GM20000 (cell line): ENCODE data around the gene ARSB.

Experiments used
- DNase-seq: peaks from one replicate; pipeline ENCODE4 v3.0.0; 2012; ENCODE audit warnings: low spot score
- CTCF ChIP-seq: IDR thresholded peaks from 2 replicates; pipeline ENCODE4 v1.5.1; 2012; ENCODE audit warnings: mild to moderate bottlenecking, control low read depth; ENCODE audit errors: extremely low read depth, missing control alignments

ARSB gene

DNA sequence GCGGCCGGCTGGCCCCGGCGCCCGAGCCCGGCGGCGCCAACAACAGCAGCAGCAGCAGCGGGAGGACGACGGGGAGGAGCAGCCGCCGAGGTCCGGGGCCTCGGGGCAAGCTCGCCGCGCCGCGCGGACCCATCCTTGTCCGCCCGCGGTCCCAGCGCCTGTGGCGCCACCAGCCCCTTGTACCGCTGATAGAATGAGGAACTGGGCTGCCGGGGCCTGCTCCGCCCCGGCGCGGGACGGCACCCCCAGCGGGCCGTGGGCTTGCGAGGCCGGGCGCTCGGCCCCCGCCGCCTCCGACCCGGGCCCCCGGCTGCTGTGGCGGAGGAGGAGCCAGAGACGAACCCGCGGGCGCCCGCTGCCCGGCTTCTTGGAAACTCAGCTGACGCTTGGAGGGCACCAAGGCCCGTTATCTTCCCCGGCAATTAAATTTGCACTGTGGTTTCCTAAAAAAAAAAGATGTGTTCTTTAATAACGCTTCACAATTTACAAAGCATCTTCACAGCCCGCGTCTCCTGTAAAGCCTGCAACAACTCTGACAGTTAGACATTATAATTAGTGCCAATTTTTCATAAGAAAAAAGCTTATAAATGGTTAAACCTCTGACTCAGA lies at the start of gene ARSB:
TSS of gene ARSB (minus strand) at position 195 of the 609 bp plus-strand sequence. CDS start at position 133, 62 bp downstream.
- peak; percentile 77 for DNase-seq
- no peak for TF ChIP-seq CTCF

- DNase-seq = no peak
- TF ChIP-seq CTCF = no peak
Observed at GRCh38 chr5:79032782-79033181, 47.7 kb upstream of the ARSB start.

GRCh38 chr5:79032031-79032695 lies 47.1 kb upstream of the ARSB start:
- no peak for TF ChIP-seq CTCF
- no peak for DNase-seq

DNA sequence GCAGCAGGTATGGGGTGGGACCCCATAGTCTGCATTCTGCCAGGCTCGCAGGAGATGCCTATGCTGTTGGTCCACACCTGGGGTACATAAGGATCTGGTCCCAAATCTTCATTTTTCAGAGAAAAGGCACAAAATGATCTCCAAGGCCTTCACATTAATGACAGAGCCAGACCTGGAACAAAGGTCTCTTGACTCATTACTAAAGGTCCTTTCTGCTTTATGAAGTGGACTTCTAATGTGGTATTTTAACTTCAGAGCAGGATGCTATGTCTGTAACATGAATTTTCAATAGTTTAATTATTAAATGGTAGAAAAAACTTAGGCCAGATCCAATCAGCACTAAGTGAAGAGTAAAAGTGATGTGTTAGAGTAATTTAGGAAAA lies 46.4 kb upstream of the ARSB start:
- no peak for DNase-seq
- no peak for TF ChIP-seq CTCF

GRCh38 chr5:79030663-79031484 lies 45.8 kb upstream of the ARSB start:
- DNase-seq = no peak
- no peak for TF ChIP-seq CTCF

- DNase-seq = peak; percentile 46
- TF ChIP-seq CTCF = peak; percentile 83
Observed at GRCh38 chr5:79025054-79025472, 40.0 kb upstream of the ARSB start.

DNA sequence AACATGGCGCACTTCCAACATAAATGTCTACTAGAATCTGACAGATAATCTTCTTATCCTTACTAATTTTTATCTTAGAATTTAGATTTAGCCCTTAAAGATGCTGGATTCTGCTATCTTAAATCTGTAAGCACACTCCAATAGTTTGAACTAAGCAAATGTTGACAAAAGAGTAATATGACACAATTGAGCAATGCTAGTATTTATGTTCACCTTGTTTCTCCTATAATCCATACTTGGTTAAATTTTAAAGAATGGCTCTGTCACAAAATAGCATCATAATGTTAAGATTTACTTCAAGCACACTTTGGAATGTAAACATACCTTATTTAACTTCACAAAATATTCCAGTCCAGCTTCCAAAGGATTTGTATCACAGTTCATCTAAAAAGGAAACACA lies 38.8 kb upstream of the ARSB start:
- DNase-seq = no peak
- no peak for TF ChIP-seq CTCF
